ENCODE results near the gene ANKS6. TPM values are rescaled to one million over a fixed set of nuclear protein-coding genes. Genes with fewer than 3 reads are reported as not detected.
"Not testable (repeated sequence)": the region's sequence is repeated elsewhere in the genome, so short reads cannot be mapped to it uniquely, and the experiment has no call there.

ANKS6 gene
- total RNA-seq, 1 donor from 2014 or later, result 10.9 TPM

- H3K27me3 Mint-ChIP-seq (ENCODE audit: low read depth), result peaks cover 7% of the 10 kb centered on the region
- no peaks in the 10 kb centered on the region for H3K9me3 Mint-ChIP-seq
- H3K36me3 Mint-ChIP-seq (ENCODE audit: low read depth), result no peaks in the 10 kb centered on the region
- H3K4me3 Mint-ChIP-seq (ENCODE audit: low read depth), result no peak overlapping the region
- DNase-seq (ENCODE audit: low spot score), result no peak
- intact Hi-C loops (cut with micrococcal nuclease), result no loop called here
- H3K4me1 Mint-ChIP-seq (ENCODE audit: low read depth), result no peaks in the 10 kb centered on the region
- no peak overlapping the region for H3K27ac Mint-ChIP-seq
These were observed 107.5 kb downstream of the ANKS6 start for GRCh38 chr9:98688710-98689495.

GRCh38 chr9:98687911-98688310, 108.4 kb downstream of the ANKS6 start:
- no peak overlapping the region for H3K4me3 Mint-ChIP-seq (ENCODE audit: low read depth)
- H3K27ac Mint-ChIP-seq, result no peak overlapping the region
- H3K4me1 Mint-ChIP-seq (ENCODE audit: low read depth), result no peaks in the 10 kb centered on the region
- DNase-seq (ENCODE audit: low spot score), result no peak
- intact Hi-C loops (cut with micrococcal nuclease), result no loop called here
- H3K36me3 Mint-ChIP-seq (ENCODE audit: low read depth), result no peaks in the 10 kb centered on the region
- peaks cover 7% of the 10 kb centered on the region for H3K27me3 Mint-ChIP-seq (ENCODE audit: low read depth)
- no peaks in the 10 kb centered on the region for H3K9me3 Mint-ChIP-seq

- H3K27me3 Mint-ChIP-seq (ENCODE audit: low read depth), result peaks cover 7% of the 10 kb centered on the region
- H3K36me3 Mint-ChIP-seq (ENCODE audit: low read depth), result no peaks in the 10 kb centered on the region
- no peaks in the 10 kb centered on the region for H3K4me1 Mint-ChIP-seq (ENCODE audit: low read depth)
- H3K9me3 Mint-ChIP-seq, result no peaks in the 10 kb centered on the region
- intact Hi-C loops (cut with micrococcal nuclease), result no loop called here
- no peak for DNase-seq (ENCODE audit: low spot score)
- no peak overlapping the region for H3K4me3 Mint-ChIP-seq (ENCODE audit: low read depth)
- no peak overlapping the region for H3K27ac Mint-ChIP-seq
These were observed 109.1 kb downstream of the ANKS6 start for GRCh38 chr9:98686961-98687855.

- intact Hi-C loops (cut with micrococcal nuclease); H3K9me3 Mint-ChIP-seq; H3K27me3 Mint-ChIP-seq (ENCODE audit: low read depth); H3K4me3 Mint-ChIP-seq (ENCODE audit: low read depth); H3K36me3 Mint-ChIP-seq (ENCODE audit: low read depth); H3K4me1 Mint-ChIP-seq (ENCODE audit: low read depth); DNase-seq (ENCODE audit: low spot score); H3K27ac Mint-ChIP-seq: not testable (repeated sequence)
These were observed 111.5 kb downstream of the ANKS6 start for GRCh38 chr9:98684816-98685215.

Other genes starting within 250 kb of the ANKS6 start
- not detected in 2 replicates for gene GABBR2, start 87.6 kb downstream of the ANKS6 start, total RNA-seq
- 2.3 and 2.8 TPM in 2 replicates for gene GALNT12, start 11.1 kb upstream of the ANKS6 start, total RNA-seq
- gene COL15A1, start 147.4 kb upstream of the ANKS6 start, total RNA-seq, result not detected in 2 replicates

Data from activated T-helper 2 cell treated with anti-CD3 and anti-CD28 coated beads, Interferon-gamma antibody, Interleukin-2, Interleukin-4, amounts not matched to agents 10 μg/mL and 5 μg/mL and 100 μg/mL, durations not matched to agents 14 hours and 24 hours and 36 hours (primary cell).